Liver (tissue), 9 donors: ENCODE data around the gene PC. TPM values are rescaled to one million over a fixed set of nuclear protein-coding genes. Genes with fewer than 3 reads are reported as not detected.
"Not testable (repeated sequence)": the region's sequence is repeated elsewhere in the genome, so short reads cannot be mapped to it uniquely, and the experiment has no call there.

Experiments used
- DNase-seq: peaks from one replicate; pipeline ENCODE4 v3.0.0-alpha.2; 2017; ENCODE audit warnings: low spot score
- H3K27ac ChIP-seq, 2 donors: one replicate each; pipeline ENCODE4 v1.7.0; 2013; ENCODE audit warnings: inconsistent platforms in 2 of 2, low read length in 2 of 2, control low read depth in 1 of 2, low read depth in 1 of 2, mild to moderate bottlenecking in 1 of 2
- H3K27me3 ChIP-seq, 4 donors: one replicate each; pipeline versions ENCODE4 v1.6.1 to v1.7.0; 2013; ENCODE audit warnings: low read length in 3 of 4, inconsistent platforms in 1 of 4, mild to moderate bottlenecking in 1 of 4, moderate library complexity in 1 of 4; ENCODE audit not compliant: control insufficient read depth in 4 of 4, insufficient read depth in 4 of 4
- H3K36me3 ChIP-seq, 4 donors: one replicate each; pipeline versions ENCODE4 v1.6.1 to v1.7.0; 2013; ENCODE audit warnings: low read length in 3 of 4, mild to moderate bottlenecking in 3 of 4, low read depth in 1 of 4, moderate library complexity in 1 of 4; ENCODE audit not compliant: control insufficient read depth in 4 of 4, insufficient read depth in 3 of 4
- H3K4me1 ChIP-seq, 4 donors: one replicate each; pipeline versions ENCODE4 v1.6.1 to v1.7.0; 2013; ENCODE audit warnings: low read length in 3 of 4, mild to moderate bottlenecking in 3 of 4, moderate library complexity in 1 of 4; ENCODE audit not compliant: control insufficient read depth in 4 of 4, insufficient read depth in 4 of 4
- H3K4me3 ChIP-seq, 3 donors: one replicate each; pipeline versions ENCODE4 v1.6.1 to v1.7.0; 2013; ENCODE audit warnings: low read length in 3 of 3, control low read depth in 1 of 3, low read depth in 1 of 3, mild to moderate bottlenecking in 1 of 3
- H3K9ac ChIP-seq, 2 donors: one replicate each; pipeline ENCODE4 v1.7.0; 2013; ENCODE audit warnings: low read length in 2 of 2, mild to moderate bottlenecking in 2 of 2, moderate library complexity in 2 of 2, control low read depth in 1 of 2, low read depth in 1 of 2
- H3K9me3 ChIP-seq, 4 donors: one replicate each; pipeline versions ENCODE4 v1.6.1 to v1.7.0; 2013; ENCODE audit warnings: low read length in 3 of 4; ENCODE audit not compliant: control insufficient read depth in 4 of 4
- EGR1 ChIP-seq, 2 donors: IDR thresholded peaks; 2 replicates each; pipeline ENCODE4 v1.6.1; 2016 to 2018; ENCODE audit warnings: antibody characterized with exemption in 2 of 2, low read depth in 2 of 2
- FOXA2 ChIP-seq: IDR thresholded peaks from 2 replicates; pipeline ENCODE4 v1.6.1; 2016; ENCODE audit warnings: antibody characterized with exemption
- GABPA ChIP-seq, 2 donors: IDR thresholded peaks in 1 of 2; conservative IDR thresholded peaks in 1 of 2; 2 replicates each; pipeline ENCODE4 v1.6.1; 2016; ENCODE audit warnings: antibody characterized with exemption in 2 of 2, mild to moderate bottlenecking in 1 of 2, moderate library complexity in 1 of 2
- HNF4A ChIP-seq, 2 donors: conservative IDR thresholded peaks; 2 replicates each; pipeline ENCODE4 v1.6.1; 2016; ENCODE audit warnings: antibody characterized with exemption in 2 of 2, mild to moderate bottlenecking in 2 of 2
- HNF4G ChIP-seq: IDR thresholded peaks from 2 replicates; pipeline ENCODE4 v1.6.1; 2016; ENCODE audit warnings: antibody characterized with exemption
- NR2F2 ChIP-seq: IDR thresholded peaks from 2 replicates; pipeline ENCODE4 v1.6.1; 2016; ENCODE audit warnings: antibody characterized with exemption
- RAD21 ChIP-seq, 2 donors: IDR thresholded peaks; 2 replicates each; pipeline ENCODE4 v1.6.1; 2016; ENCODE audit warnings: antibody characterized with exemption in 2 of 2, mild to moderate bottlenecking in 2 of 2
- TAF1 ChIP-seq: conservative IDR thresholded peaks from 2 replicates; pipeline ENCODE4 v1.6.1; 2016; ENCODE audit warnings: antibody characterized with exemption, mild to moderate bottlenecking
- WGBS: extraction: QIAGEN DNeasy Blood & Tissue Kit; methylation state at CpG from one replicate; pipeline ENCODE4 v1.1.7; 2013; 5-methylcytosine and 5-hydroxymethylcytosine counted together
- polyA plus RNA-seq, 2 donors: library from polyadenylated mRNA; stranded (reverse) in 1 of 2; unstranded in 1 of 2; fragments of 200-250 nt in 1 of 2; fragments of >200 nt in 1 of 2; fragmentation: Nextera tagmentation in 1 of 2; extraction: Ambion mirVana in 1 of 2; gene quantifications; one replicate each; pipeline versions ENCODE4 v1.2.1 to v1.2.3, GENCODE V29; 2013 to 2015
- total RNA-seq, 2 donors: library from RNA; depleted of rRNA; stranded (reverse); fragments of >200 nt; gene quantifications; one replicate each; pipeline ENCODE4 v1.2.3, GENCODE V29; 2014
- TF ChIP-seq, protein P1 (sequence below): IDR thresholded peaks from 2 replicates; pipeline ENCODE4 v1.6.1; 2016; ENCODE audit warnings: antibody characterized with exemption
- TF ChIP-seq, protein P2 (sequence below): IDR thresholded peaks from 2 replicates; pipeline ENCODE4 v1.6.1; 2016; ENCODE audit warnings: antibody characterized with exemption, mild to moderate bottlenecking
- TF ChIP-seq, protein P3 (sequence below): IDR thresholded peaks from 2 replicates; pipeline ENCODE4 v1.6.1; 2016; ENCODE audit warnings: antibody characterized with exemption
- donor health status: healthy.
- donor health status: healthy.
- donor health status: healthy.
- donor health status: healthy.
- donor health status: healthy.

PC gene
- total and polyA plus RNA-seq, 4 donors = 144 to 583 (median 296) TPM

DNA sequence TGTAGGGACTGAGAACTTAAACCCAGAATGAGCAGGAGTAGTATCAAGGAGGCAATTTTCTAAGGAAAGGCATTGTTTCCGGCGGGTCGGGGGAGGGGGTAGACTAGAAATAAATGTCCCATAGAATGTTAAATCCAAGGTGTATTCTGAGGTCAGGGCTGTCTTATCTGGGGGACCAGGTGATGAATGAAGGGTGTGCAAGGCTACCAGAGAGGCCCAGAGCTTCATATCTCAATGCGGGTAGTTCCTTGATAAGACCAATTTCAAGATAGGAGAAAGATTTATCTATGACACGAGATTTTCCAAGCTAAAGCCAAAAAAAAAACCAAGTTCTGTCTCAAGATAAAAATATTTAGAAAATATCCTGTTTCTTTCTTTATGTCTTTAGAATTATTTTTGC, 123.2 kb downstream of the PC start:
- Histone ChIP-seq H3K36me3 (no peaks in the 10 kb centered on the region), H3K9ac (no peak overlapping the region), H3K27me3 (no peaks in the 10 kb centered on the region), H3K4me1 (peaks cover 0 to 7% (median 3%) of the 10 kb centered on the region in 4 donors), H3K4me3 (no peak overlapping the region), H3K9me3 (no peaks in the 10 kb centered on the region), H3K27ac (no peak overlapping the region)
- 86% methylated on average over 5 of the region's 5 CpGs for WGBS
- no peak for DNase-seq
- TF ChIP-seq TAF1 (no peak), HNF4G (no peak), HNF4A (conservative IDR thresholded peaks at IDR 0.05) (no peak)
- TF ChIP-seq, protein P1, sequence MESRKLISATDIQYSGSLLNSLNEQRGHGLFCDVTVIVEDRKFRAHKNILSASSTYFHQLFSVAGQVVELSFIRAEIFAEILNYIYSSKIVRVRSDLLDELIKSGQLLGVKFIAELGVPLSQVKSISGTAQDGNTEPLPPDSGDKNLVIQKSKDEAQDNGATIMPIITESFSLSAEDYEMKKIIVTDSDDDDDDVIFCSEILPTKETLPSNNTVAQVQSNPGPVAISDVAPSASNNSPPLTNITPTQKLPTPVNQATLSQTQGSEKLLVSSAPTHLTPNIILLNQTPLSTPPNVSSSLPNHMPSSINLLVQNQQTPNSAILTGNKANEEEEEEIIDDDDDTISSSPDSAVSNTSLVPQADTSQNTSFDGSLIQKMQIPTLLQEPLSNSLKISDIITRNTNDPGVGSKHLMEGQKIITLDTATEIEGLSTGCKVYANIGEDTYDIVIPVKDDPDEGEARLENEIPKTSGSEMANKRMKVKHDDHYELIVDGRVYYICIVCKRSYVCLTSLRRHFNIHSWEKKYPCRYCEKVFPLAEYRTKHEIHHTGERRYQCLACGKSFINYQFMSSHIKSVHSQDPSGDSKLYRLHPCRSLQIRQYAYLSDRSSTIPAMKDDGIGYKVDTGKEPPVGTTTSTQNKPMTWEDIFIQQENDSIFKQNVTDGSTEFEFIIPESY = no peak
- TF ChIP-seq, protein P2, sequence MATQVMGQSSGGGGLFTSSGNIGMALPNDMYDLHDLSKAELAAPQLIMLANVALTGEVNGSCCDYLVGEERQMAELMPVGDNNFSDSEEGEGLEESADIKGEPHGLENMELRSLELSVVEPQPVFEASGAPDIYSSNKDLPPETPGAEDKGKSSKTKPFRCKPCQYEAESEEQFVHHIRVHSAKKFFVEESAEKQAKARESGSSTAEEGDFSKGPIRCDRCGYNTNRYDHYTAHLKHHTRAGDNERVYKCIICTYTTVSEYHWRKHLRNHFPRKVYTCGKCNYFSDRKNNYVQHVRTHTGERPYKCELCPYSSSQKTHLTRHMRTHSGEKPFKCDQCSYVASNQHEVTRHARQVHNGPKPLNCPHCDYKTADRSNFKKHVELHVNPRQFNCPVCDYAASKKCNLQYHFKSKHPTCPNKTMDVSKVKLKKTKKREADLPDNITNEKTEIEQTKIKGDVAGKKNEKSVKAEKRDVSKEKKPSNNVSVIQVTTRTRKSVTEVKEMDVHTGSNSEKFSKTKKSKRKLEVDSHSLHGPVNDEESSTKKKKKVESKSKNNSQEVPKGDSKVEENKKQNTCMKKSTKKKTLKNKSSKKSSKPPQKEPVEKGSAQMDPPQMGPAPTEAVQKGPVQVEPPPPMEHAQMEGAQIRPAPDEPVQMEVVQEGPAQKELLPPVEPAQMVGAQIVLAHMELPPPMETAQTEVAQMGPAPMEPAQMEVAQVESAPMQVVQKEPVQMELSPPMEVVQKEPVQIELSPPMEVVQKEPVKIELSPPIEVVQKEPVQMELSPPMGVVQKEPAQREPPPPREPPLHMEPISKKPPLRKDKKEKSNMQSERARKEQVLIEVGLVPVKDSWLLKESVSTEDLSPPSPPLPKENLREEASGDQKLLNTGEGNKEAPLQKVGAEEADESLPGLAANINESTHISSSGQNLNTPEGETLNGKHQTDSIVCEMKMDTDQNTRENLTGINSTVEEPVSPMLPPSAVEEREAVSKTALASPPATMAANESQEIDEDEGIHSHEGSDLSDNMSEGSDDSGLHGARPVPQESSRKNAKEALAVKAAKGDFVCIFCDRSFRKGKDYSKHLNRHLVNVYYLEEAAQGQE = no peak

DNA sequence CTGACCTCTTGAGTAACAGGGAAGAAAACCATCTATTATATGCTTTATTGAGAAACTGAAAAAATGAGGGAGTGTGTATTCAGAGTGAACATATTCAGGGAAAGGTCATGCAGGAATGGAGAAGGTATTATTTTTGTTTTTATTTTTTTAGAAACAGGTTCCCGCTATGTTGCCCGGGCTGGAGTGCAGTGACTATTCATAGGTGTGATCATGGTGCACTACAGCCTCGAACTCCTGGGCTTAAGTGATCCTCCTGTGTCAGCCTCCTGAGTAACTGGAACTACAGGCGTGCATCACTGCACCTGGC, 123.7 kb downstream of the PC start:
- 69% methylated on average over 4 of the region's 4 CpGs for WGBS
- Histone ChIP-seq H3K27me3 (no peaks in the 10 kb centered on the region), H3K9ac (no peak overlapping the region), H3K4me1 (peaks cover 0 to 7% (median 3%) of the 10 kb centered on the region in 4 donors), H3K27ac (no peak overlapping the region), H3K4me3 (no peak overlapping the region), H3K9me3 (no peaks in the 10 kb centered on the region), H3K36me3 (no peaks in the 10 kb centered on the region)
- TF ChIP-seq EGR1 (IDR thresholded peaks at IDR 0.05; ENCODE audit: low read depth in 2 of 2) = no peak
- TF ChIP-seq HNF4A (conservative IDR thresholded peaks at IDR 0.05) = no peak
- TF ChIP-seq RAD21 (IDR thresholded peaks at IDR 0.05) = peak in 1 of 2 donors; percentile 4
- TF ChIP-seq NR2F2 = peak; percentile 7
- no peak for TF ChIP-seq HNF4G
- no peak for TF ChIP-seq FOXA2
- TF ChIP-seq, protein P2 = no peak
- TF ChIP-seq, protein P3, sequence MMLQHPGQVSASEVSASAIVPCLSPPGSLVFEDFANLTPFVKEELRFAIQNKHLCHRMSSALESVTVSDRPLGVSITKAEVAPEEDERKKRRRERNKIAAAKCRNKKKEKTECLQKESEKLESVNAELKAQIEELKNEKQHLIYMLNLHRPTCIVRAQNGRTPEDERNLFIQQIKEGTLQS = no peak
- TF ChIP-seq GABPA (IDR thresholded peaks at IDR 0.05 in 1 of 2, conservative IDR thresholded peaks at IDR 0.05 in 1 of 2) = no peak
- no peak for DNase-seq

DNA sequence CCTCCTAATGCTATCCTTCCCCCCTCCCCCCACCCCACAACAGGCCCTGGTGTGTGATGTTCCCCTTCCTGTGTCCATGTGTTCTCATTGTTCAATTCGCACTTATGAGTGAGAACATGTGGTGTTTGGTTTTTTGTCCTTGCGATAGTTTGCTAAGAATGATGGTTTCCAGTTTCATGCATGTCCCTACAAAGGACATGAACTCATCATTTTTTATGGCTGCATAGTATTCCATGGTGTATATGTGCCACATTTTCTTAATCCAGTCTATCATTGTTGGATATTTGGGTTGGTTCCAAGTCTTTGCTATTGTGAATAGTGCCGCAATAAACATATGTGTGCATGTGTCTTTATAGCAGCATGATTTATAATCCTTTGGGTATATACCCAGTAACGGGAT, 133.6 kb downstream of the PC start:
- 93% methylated on average over 3 of the region's 4 CpGs for WGBS
- not testable (repeated sequence) for H3K27ac ChIP-seq, H3K27me3 ChIP-seq, H3K9me3 ChIP-seq, H3K9ac ChIP-seq, H3K4me3 ChIP-seq, DNase-seq, H3K36me3 ChIP-seq, H3K4me1 ChIP-seq
